Fibroblast of lung (primary cell): Measurements from ENCODE around the gene ANKRD16.

ENCODE experiments used
- CTCF ChIP-seq, 2 donors: IDR thresholded peaks in 1 of 2; conservative IDR thresholded peaks in 1 of 2; 1 replicate in 1 of 2; 2 replicates in 1 of 2; pipeline ENCODE4 v1.5.1; 2011 to 2012; ENCODE audit warnings: low read length in 2 of 2, control low read depth in 1 of 2, inconsistent platforms in 1 of 2, low read depth in 1 of 2, mild to moderate bottlenecking in 1 of 2
- EZH2 ChIP-seq: IDR thresholded peaks from 2 replicates; pipeline ENCODE4 v1.5.1; 2012; ENCODE audit warnings: low read length, control low read depth, mild to moderate bottlenecking; ENCODE audit errors: missing control alignments

- TF ChIP-seq CTCF (conservative IDR thresholded peaks at IDR 0.05 in 1 of 2, IDR thresholded peaks at IDR 0.05 in 1 of 2; ENCODE audit: low read depth in 1 of 2, low read length in 2 of 2), result no peak
- no peak for TF ChIP-seq EZH2
Measured at GRCh38 chr10:5816170-5816569, 73.5 kb downstream of the ANKRD16 start.
